DND-41 (cell line): Measurements from ENCODE around the gene CTAG2.

Experiments used
- CTCF ChIP-seq: IDR thresholded peaks from 2 replicates; pipeline ENCODE4 v1.5.1; 2012; ENCODE audit warnings: borderline replicate concordance, low read length, moderate library complexity, mild to moderate bottlenecking; ENCODE audit not compliant: poor library complexity, severe bottlenecking; ENCODE audit errors: extremely low read depth
- EZH2 ChIP-seq: IDR thresholded peaks from 3 replicates; pipeline ENCODE4 v1.6.1; 2012; ENCODE audit warnings: borderline replicate concordance, low read depth, mild to moderate bottlenecking, moderate library complexity, low read length, inconsistent platforms; ENCODE audit not compliant: severe bottlenecking

DNA sequence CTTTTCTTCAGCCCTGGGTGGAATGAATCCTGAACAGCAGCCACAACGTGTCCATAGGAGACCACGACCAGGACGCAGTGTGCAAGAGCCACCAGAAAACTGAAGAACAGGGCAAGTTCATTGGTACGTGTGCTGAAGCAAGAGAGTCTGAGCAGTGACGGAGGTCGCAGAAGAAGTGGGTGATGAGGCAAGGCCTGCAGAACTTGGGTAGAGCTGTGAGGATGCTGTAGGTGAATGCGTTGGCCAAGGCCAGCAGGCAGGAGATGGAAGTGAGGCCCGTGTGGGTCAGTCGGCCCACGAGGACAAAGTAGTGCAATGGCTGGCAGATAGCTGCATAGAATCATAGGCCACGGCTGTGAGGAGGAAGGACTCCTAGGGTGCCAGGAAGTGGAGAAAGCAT lies 5.6 kb upstream of the CTAG2 start:
- TF ChIP-seq EZH2 (no peak), CTCF (no peak)
